HEK293 (cell line): ENCODE data around the gene BHMT2.

Experiments
- HOXC10 ChIP-seq: sonication (generic); formaldehyde crosslinking; IDR thresholded peaks from 2 replicates; pipeline ENCODE4 v1.8.1; 2023; ENCODE audit warnings: mild to moderate bottlenecking, missing genetic modification reagents
- ZNF596 ChIP-seq: fragments of 450-650 bp; IDR thresholded peaks from 2 replicates; pipeline ENCODE4 v1.5.0; 2018; ENCODE audit warnings: missing biosample characterization, mild to moderate bottlenecking, missing genetic modification characterization, moderate library complexity
- ZNF837 ChIP-seq: fragments of 450-650 bp; formaldehyde crosslinking; IDR thresholded peaks from 2 replicates; pipeline ENCODE4 v1.5.1; 2016; ENCODE audit warnings: missing biosample characterization, missing genetic modification characterization
- TF ChIP-seq, protein P1 (sequence below): fragments of 450-650 bp; formaldehyde crosslinking; IDR thresholded peaks from 2 replicates; pipeline ENCODE4 v1.5.1; 2016; ENCODE audit warnings: missing biosample characterization, missing genetic modification characterization
- TF ChIP-seq, protein P2 (sequence below): fragments of 450-650 bp; formaldehyde crosslinking; IDR thresholded peaks from 2 replicates; pipeline ENCODE4 v1.5.1; 2016; ENCODE audit warnings: missing biosample characterization, missing genetic modification characterization

DNA sequence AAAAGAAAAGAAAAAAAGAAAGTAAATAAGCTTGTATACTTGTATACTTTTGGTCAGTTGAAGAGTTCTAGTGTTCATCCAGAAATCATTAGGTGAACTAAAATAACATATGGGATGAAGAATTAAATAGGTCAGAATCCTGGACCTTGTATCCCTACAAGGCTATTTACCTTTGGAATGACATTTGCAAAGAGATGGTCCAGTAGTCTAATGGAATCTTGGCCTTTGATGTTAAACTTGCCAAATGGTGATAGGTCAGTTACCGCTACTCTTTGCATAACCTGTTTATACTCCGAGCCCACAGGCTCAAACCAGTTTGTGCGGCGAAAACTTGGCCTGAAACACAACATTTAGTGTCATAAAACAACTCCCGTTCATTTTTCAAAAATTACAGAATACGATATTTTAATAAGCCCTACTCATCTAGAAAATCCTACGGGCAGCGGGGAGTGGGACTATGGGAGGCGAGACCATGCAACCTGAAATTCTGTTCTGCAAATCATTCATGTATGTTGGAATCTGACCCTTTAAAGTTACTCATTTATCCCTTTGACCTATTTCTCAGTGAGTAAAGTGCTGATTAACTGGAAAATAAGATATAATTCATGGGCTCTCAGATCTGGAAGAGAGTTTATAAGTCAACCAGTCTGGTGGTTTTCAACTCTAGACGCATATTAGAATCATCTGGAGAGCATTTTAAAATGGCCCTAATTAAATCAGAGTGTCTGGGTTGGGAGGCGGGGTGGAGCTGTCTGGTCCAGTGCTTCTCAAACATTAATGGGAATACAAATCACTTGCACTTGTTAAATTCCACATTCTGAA is 38.7 kb upstream of the BHMT2 start:
- TF ChIP-seq, protein P1, sequence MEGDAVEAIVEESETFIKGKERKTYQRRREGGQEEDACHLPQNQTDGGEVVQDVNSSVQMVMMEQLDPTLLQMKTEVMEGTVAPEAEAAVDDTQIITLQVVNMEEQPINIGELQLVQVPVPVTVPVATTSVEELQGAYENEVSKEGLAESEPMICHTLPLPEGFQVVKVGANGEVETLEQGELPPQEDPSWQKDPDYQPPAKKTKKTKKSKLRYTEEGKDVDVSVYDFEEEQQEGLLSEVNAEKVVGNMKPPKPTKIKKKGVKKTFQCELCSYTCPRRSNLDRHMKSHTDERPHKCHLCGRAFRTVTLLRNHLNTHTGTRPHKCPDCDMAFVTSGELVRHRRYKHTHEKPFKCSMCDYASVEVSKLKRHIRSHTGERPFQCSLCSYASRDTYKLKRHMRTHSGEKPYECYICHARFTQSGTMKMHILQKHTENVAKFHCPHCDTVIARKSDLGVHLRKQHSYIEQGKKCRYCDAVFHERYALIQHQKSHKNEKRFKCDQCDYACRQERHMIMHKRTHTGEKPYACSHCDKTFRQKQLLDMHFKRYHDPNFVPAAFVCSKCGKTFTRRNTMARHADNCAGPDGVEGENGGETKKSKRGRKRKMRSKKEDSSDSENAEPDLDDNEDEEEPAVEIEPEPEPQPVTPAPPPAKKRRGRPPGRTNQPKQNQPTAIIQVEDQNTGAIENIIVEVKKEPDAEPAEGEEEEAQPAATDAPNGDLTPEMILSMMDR (tag by site-specific recombination), result no peak
- TF ChIP-seq ZNF596 (tag by site-specific recombination) (no peak), HOXC10 (no peak), ZNF837 (tag by site-specific recombination) (no peak)
- TF ChIP-seq, protein P2, sequence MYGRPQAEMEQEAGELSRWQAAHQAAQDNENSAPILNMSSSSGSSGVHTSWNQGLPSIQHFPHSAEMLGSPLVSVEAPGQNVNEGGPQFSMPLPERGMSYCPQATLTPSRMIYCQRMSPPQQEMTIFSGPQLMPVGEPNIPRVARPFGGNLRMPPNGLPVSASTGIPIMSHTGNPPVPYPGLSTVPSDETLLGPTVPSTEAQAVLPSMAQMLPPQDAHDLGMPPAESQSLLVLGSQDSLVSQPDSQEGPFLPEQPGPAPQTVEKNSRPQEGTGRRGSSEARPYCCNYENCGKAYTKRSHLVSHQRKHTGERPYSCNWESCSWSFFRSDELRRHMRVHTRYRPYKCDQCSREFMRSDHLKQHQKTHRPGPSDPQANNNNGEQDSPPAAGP (tag by site-specific recombination), result no peak
